ENCODE measurements around the gene LAMC1.

LAMC1 gene

GRCh38 chr1:183100361-183100974 lies 77.2 kb downstream of the LAMC1 start:
- Histone ChIP-seq H3K27me3 (ENCODE audit: control insufficient read depth in 3 of 3, insufficient read depth in 3 of 3, low read depth in 1 of 3, low read length in 3 of 3) (no peaks in the 10 kb centered on the region), H3K18ac (ENCODE audit: low read length) (no peak overlapping the region), H2BK12ac (ENCODE audit: low read length) (no peak overlapping the region), H2BK15ac (ENCODE audit: low read length) (no peak overlapping the region), H3K79me1 (ENCODE audit: low read depth, low read length) (no peaks in the 10 kb centered on the region), H3K4me3 (ENCODE audit: low read length in 2 of 2) (no peak overlapping the region), H2BK120ac (ENCODE audit: low read depth, low read length) (no peak overlapping the region), H2BK5ac (ENCODE audit: low read length) (no peak overlapping the region), H3K14ac (ENCODE audit: low read length) (no peak overlapping the region), H3K9ac (ENCODE audit: low read depth, low read length, poor library complexity) (no peak overlapping the region), H2AFZ (ENCODE audit: low read length) (no peak overlapping the region), H3K9me3 (replicated peaks in 1 of 2; ENCODE audit: control insufficient read depth in 2 of 2, insufficient read depth in 1 of 2, low read depth in 1 of 2, low read length in 2 of 2) (no peaks in the 10 kb centered on the region), H3K27ac (replicated peaks; ENCODE audit: low read length) (no peak overlapping the region), H2AK5ac (ENCODE audit: low read depth, low read length) (no peak overlapping the region), H3K4me2 (ENCODE audit: insufficient read depth, low read length, poor library complexity, severe bottlenecking) (no peak overlapping the region), H3K36me3 (replicated peaks in 1 of 2; ENCODE audit: control insufficient read depth in 2 of 2, insufficient read depth in 2 of 2, low read length in 2 of 2) (peaks cover 5 to 48% of the 10 kb centered on the region in 2 donors), H3K4me1 (ENCODE audit: control insufficient read depth in 2 of 2, insufficient read depth in 1 of 2, low read depth in 1 of 2, low read length in 2 of 2) (peaks cover 9 to 21% of the 10 kb centered on the region in 2 donors), H4K8ac (ENCODE audit: low read depth, low read length) (no peak overlapping the region), H4K91ac (ENCODE audit: low read depth, low read length, poor library complexity) (no peak overlapping the region), H3K23ac (ENCODE audit: low read depth, low read length, poor library complexity) (no peak overlapping the region), H3K4ac (ENCODE audit: low read length) (no peak overlapping the region)
- WGBS, 2 donors (ENCODE audit: extremely low coverage in 2 of 2, insufficient read length in 2 of 2, insufficient replicate concordance in 1 of 2): no CpG with 5 or more reads among the region's 4 CpGs
- no peak for DNase-seq (ENCODE audit: low spot score)

- Histone ChIP-seq H3K4ac (ENCODE audit: low read length) (no peak overlapping the region), H3K23ac (ENCODE audit: low read depth, low read length, poor library complexity) (no peak overlapping the region), H2BK120ac (ENCODE audit: low read depth, low read length) (no peak overlapping the region), H3K4me2 (ENCODE audit: insufficient read depth, low read length, poor library complexity, severe bottlenecking) (no peak overlapping the region), H3K79me1 (ENCODE audit: low read depth, low read length) (no peaks in the 10 kb centered on the region), H3K4me1 (ENCODE audit: control insufficient read depth in 2 of 2, insufficient read depth in 1 of 2, low read depth in 1 of 2, low read length in 2 of 2) (peaks cover 9 to 21% of the 10 kb centered on the region in 2 donors), H4K91ac (ENCODE audit: low read depth, low read length, poor library complexity) (no peak overlapping the region), H2AK5ac (ENCODE audit: low read depth, low read length) (no peak overlapping the region), H2BK5ac (ENCODE audit: low read length) (no peak overlapping the region), H4K8ac (ENCODE audit: low read depth, low read length) (no peak overlapping the region), H3K9me3 (replicated peaks in 1 of 2; ENCODE audit: control insufficient read depth in 2 of 2, insufficient read depth in 1 of 2, low read depth in 1 of 2, low read length in 2 of 2) (no peaks in the 10 kb centered on the region), H3K27ac (replicated peaks; ENCODE audit: low read length) (no peak overlapping the region), H3K14ac (ENCODE audit: low read length) (no peak overlapping the region), H3K9ac (ENCODE audit: low read depth, low read length, poor library complexity) (no peak overlapping the region), H3K27me3 (ENCODE audit: control insufficient read depth in 3 of 3, insufficient read depth in 3 of 3, low read depth in 1 of 3, low read length in 3 of 3) (no peaks in the 10 kb centered on the region), H2BK15ac (ENCODE audit: low read length) (no peak overlapping the region), H3K18ac (ENCODE audit: low read length) (no peak overlapping the region), H3K36me3 (replicated peaks in 1 of 2; ENCODE audit: control insufficient read depth in 2 of 2, insufficient read depth in 2 of 2, low read length in 2 of 2) (peaks cover 5 to 54% of the 10 kb centered on the region in 2 donors), H2AFZ (ENCODE audit: low read length) (no peak overlapping the region), H2BK12ac (ENCODE audit: low read length) (no peak overlapping the region), H3K4me3 (ENCODE audit: low read length in 2 of 2) (no peak overlapping the region)
- WGBS, 2 donors (ENCODE audit: extremely low coverage in 2 of 2, insufficient read length in 2 of 2, insufficient replicate concordance in 1 of 2): no CpG with 5 or more reads among the region's 4 CpGs
- no peak for DNase-seq (ENCODE audit: low spot score)
Measured at GRCh38 chr1:183101081-183101480, 77.9 kb downstream of the LAMC1 start.

DNA sequence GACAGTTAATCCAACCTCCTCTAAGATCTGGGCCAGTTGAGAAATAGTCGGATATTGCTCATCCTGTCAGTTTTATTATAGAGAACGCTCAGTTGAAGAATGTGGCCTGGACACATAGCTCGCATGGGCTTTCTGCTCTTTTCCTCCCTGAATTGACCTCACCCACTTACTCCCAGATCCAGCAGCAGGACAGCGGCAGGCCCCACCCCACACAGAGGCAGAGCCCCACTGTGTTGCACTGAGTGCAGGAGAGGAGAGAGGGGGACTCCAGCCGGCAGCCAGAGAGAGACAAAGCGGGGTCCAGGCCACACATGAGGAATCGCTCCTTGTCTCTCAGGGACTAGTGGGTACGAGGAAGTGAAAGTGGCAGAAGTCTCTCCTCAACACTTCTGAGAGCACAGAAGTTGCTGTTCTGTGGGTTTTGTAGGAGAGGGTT lies 78.6 kb downstream of the LAMC1 start:
- H3K23ac ChIP-seq (ENCODE audit: low read depth, low read length, poor library complexity): no peak overlapping the region
- H3K36me3 ChIP-seq (replicated peaks in 1 of 2; ENCODE audit: control insufficient read depth in 2 of 2, insufficient read depth in 2 of 2, low read length in 2 of 2): peaks cover 5 to 62% of the 10 kb centered on the region in 2 donors
- no peak overlapping the region for H3K14ac ChIP-seq (ENCODE audit: low read length)
- no peak overlapping the region for H2AK5ac ChIP-seq (ENCODE audit: low read depth, low read length)
- no peak overlapping the region for H2BK5ac ChIP-seq (ENCODE audit: low read length)
- peak overlapping the region; percentile 68 for H3K18ac ChIP-seq (ENCODE audit: low read length)
- H2BK120ac ChIP-seq (ENCODE audit: low read depth, low read length): no peak overlapping the region
- no peak overlapping the region for H2BK15ac ChIP-seq (ENCODE audit: low read length)
- no peak overlapping the region for H3K4me2 ChIP-seq (ENCODE audit: insufficient read depth, low read length, poor library complexity, severe bottlenecking)
- no peak overlapping the region for H2AFZ ChIP-seq (ENCODE audit: low read length)
- H3K4me1 ChIP-seq (ENCODE audit: control insufficient read depth in 2 of 2, insufficient read depth in 1 of 2, low read depth in 1 of 2, low read length in 2 of 2): peaks cover 7 to 19% of the 10 kb centered on the region in 2 donors
- no CpG with 5 or more reads among the region's 8 CpGs for WGBS, 2 donors (ENCODE audit: extremely low coverage in 2 of 2, insufficient read length in 2 of 2, insufficient replicate concordance in 1 of 2)
- no peak overlapping the region for H2BK12ac ChIP-seq (ENCODE audit: low read length)
- H3K9ac ChIP-seq (ENCODE audit: low read depth, low read length, poor library complexity): no peak overlapping the region
- no peak overlapping the region for H3K4me3 ChIP-seq (ENCODE audit: low read length in 2 of 2)
- no peak overlapping the region for H4K8ac ChIP-seq (ENCODE audit: low read depth, low read length)
- no peak overlapping the region for H4K91ac ChIP-seq (ENCODE audit: low read depth, low read length, poor library complexity)
- no peak overlapping the region for H3K27ac ChIP-seq (replicated peaks; ENCODE audit: low read length)
- H3K4ac ChIP-seq (ENCODE audit: low read length): no peak overlapping the region
- H3K79me1 ChIP-seq (ENCODE audit: low read depth, low read length): no peaks in the 10 kb centered on the region
- DNase-seq (ENCODE audit: low spot score): no peak
- no peaks in the 10 kb centered on the region for H3K9me3 ChIP-seq (replicated peaks in 1 of 2; ENCODE audit: control insufficient read depth in 2 of 2, insufficient read depth in 1 of 2, low read depth in 1 of 2, low read length in 2 of 2)
- H3K27me3 ChIP-seq (ENCODE audit: control insufficient read depth in 3 of 3, insufficient read depth in 3 of 3, low read depth in 1 of 3, low read length in 3 of 3): no peaks in the 10 kb centered on the region

DNA sequence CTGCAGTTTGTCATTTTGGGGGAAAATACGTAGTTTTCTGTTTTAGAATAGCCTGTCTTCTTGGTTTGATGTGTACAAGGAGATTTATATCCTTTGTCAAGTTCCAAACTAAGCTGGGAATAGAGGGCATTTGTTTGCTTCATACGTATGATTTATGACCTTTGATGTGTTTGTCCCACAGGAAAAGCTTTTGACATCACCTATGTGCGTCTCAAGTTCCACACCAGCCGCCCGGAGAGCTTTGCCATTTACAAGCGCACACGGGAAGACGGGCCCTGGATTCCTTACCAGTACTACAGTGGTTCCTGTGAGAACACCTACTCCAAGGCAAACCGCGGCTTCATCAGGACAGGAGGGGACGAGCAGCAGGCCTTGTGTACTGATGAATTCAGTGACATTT lies 79.9 kb downstream of the LAMC1 start:
- Histone ChIP-seq H3K27ac (replicated peaks; ENCODE audit: low read length) (no peak overlapping the region), H4K91ac (ENCODE audit: low read depth, low read length, poor library complexity) (no peak overlapping the region)

More for the DNA sequence above, 79.9 kb downstream of the LAMC1 start:
- Histone ChIP-seq H2BK15ac (ENCODE audit: low read length) (no peak overlapping the region), H2AFZ (ENCODE audit: low read length) (no peak overlapping the region), H3K4me2 (ENCODE audit: insufficient read depth, low read length, poor library complexity, severe bottlenecking) (no peak overlapping the region), H2BK120ac (ENCODE audit: low read depth, low read length) (no peak overlapping the region), H4K8ac (ENCODE audit: low read depth, low read length) (no peak overlapping the region), H3K4ac (ENCODE audit: low read length) (no peak overlapping the region), H3K23ac (ENCODE audit: low read depth, low read length, poor library complexity) (no peak overlapping the region), H3K9me3 (replicated peaks in 1 of 2; ENCODE audit: control insufficient read depth in 2 of 2, insufficient read depth in 1 of 2, low read depth in 1 of 2, low read length in 2 of 2) (no peaks in the 10 kb centered on the region), H3K36me3 (replicated peaks in 1 of 2; ENCODE audit: control insufficient read depth in 2 of 2, insufficient read depth in 2 of 2, low read length in 2 of 2) (peaks cover 5 to 71% of the 10 kb centered on the region in 2 donors), H2BK12ac (ENCODE audit: low read length) (no peak overlapping the region), H3K9ac (ENCODE audit: low read depth, low read length, poor library complexity) (no peak overlapping the region), H3K14ac (ENCODE audit: low read length) (no peak overlapping the region), H2BK5ac (ENCODE audit: low read length) (no peak overlapping the region), H3K4me1 (ENCODE audit: control insufficient read depth in 2 of 2, insufficient read depth in 1 of 2, low read depth in 1 of 2, low read length in 2 of 2) (peaks cover 0 to 14% of the 10 kb centered on the region in 2 donors), H3K79me1 (ENCODE audit: low read depth, low read length) (no peaks in the 10 kb centered on the region), H2AK5ac (ENCODE audit: low read depth, low read length) (no peak overlapping the region), H3K4me3 (ENCODE audit: low read length in 2 of 2) (no peak overlapping the region), H3K18ac (ENCODE audit: low read length) (peak overlapping the region; percentile 45), H3K27me3 (ENCODE audit: control insufficient read depth in 3 of 3, insufficient read depth in 3 of 3, low read depth in 1 of 3, low read length in 3 of 3) (no peaks in the 10 kb centered on the region)
- no CpG with 5 or more reads among the region's 11 CpGs for WGBS, 2 donors (ENCODE audit: extremely low coverage in 2 of 2, insufficient read length in 2 of 2, insufficient replicate concordance in 1 of 2)
- DNase-seq (ENCODE audit: low spot score): no peak

Measured in neuronal stem cell (in vitro differentiated cells).